Measurements from ENCODE around the gene GLCCI1. TPM values are rescaled to one million over a fixed set of nuclear protein-coding genes. Genes with fewer than 3 reads are reported as not detected.

The GLCCI1 gene
- total RNA-seq, 2 donors from 2014 or later: 7.5 to 8.3 TPM

DNA sequence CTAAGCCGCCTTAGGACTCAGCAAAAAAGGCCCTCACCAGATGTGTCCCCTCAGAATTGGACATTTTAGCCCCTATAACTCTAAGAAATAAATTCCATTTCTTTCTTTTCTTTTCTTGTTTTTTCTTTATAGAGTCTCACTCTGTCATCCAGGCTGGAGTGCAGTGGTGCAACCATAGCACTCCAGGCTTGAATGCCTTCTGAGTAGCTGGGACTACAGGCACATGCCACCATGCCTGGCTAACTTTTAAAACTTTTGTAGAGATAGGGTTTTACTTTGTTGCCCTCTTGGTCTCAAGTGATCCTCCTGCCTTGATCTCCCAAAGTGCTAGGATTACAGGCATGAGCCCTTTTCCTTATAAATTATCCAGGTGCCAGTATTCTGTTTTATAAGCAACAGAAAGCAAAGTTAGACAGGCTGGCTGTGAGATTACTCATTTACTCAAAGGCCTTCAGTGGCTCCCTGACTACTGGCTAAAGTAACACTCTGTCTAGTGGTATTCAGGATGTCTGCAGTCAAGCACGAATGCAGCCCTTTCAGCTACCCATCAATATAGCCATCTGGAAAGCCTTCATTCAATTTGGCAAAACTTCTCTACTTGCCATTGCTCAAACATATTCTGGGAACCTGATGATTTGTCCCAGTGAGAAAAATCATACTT, 164.7 kb downstream of the GLCCI1 start:
- Histone ChIP-seq H3K36me3 (no peaks in the 10 kb centered on the region), H3K4me1 (no peaks in the 10 kb centered on the region), H3K4me3 (no peak overlapping the region), H3K27ac (no peak overlapping the region), H3K9ac (ENCODE audit: low read depth in 2 of 2, low read length in 2 of 2) (no peak overlapping the region), H3K9me3 (no peaks in the 10 kb centered on the region), H3K27me3 (no peaks in the 10 kb centered on the region)
- intact Hi-C loops (cut with DNase I): no loop called here
- no peak for DNase-seq
- TF ChIP-seq, protein P1, sequence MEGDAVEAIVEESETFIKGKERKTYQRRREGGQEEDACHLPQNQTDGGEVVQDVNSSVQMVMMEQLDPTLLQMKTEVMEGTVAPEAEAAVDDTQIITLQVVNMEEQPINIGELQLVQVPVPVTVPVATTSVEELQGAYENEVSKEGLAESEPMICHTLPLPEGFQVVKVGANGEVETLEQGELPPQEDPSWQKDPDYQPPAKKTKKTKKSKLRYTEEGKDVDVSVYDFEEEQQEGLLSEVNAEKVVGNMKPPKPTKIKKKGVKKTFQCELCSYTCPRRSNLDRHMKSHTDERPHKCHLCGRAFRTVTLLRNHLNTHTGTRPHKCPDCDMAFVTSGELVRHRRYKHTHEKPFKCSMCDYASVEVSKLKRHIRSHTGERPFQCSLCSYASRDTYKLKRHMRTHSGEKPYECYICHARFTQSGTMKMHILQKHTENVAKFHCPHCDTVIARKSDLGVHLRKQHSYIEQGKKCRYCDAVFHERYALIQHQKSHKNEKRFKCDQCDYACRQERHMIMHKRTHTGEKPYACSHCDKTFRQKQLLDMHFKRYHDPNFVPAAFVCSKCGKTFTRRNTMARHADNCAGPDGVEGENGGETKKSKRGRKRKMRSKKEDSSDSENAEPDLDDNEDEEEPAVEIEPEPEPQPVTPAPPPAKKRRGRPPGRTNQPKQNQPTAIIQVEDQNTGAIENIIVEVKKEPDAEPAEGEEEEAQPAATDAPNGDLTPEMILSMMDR (IDR thresholded peaks at IDR 0.05): no peak

DNA sequence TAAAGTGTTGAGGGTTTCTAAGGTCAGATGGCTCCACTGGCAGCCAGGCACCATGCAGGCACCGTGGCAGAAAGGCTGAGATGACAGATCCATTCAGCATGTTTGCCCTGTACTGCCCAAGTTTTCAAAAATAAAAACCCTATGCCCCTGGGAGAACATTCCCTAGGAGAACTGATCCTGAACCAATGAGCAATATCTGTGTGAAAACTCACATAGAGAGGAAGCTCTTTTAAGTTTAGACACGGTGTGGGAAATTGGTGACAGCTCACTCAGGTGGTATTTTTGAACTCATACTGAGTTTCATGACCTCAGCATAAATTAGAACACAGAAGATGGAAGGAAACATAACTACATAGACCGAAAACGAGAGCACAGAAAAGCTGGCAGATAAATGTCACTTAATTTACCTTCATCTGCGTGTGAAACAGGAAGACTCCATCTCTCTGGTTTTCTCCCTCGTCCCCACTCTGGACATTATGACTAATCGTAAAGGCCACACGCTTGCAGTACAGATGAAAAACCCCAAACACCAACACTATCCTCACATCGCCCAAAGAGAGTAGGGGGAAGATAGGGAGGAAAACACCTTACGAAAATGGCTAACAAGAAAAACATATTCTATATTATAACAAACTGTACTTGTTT, 165.6 kb downstream of the GLCCI1 start:
- H3K36me3 ChIP-seq: no peaks in the 10 kb centered on the region
- no peaks in the 10 kb centered on the region for H3K9me3 ChIP-seq
- H3K27ac ChIP-seq: no peak overlapping the region
- intact Hi-C loops (cut with DNase I): no loop called here
- TF ChIP-seq, protein P1 (IDR thresholded peaks at IDR 0.05): no peak
- DNase-seq: no peak
- H3K4me3 ChIP-seq: no peak overlapping the region
- H3K4me1 ChIP-seq: no peaks in the 10 kb centered on the region
- no peaks in the 10 kb centered on the region for H3K27me3 ChIP-seq
- H3K9ac ChIP-seq (ENCODE audit: low read depth in 2 of 2, low read length in 2 of 2): no peak overlapping the region

DNA sequence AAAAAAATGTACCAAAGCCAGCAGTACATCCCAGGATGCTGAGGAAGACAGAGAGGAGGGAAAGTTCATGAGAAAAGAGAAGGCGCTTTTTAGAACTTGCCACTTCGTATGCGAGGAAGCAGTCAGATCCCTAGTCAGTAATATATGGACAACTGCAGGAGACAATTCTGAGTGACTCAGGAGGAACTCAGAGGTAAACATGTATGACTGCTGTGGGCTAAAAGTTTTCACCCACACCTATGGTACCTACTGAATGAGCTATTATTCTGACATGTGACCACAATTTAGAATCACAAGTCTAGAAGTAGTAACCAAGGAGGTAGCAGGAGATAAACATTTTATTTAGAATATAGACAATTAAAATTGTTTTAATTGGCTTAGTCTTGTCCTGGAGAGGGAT, 166.8 kb downstream of the GLCCI1 start:
- H3K4me1 ChIP-seq: no peaks in the 10 kb centered on the region
- H3K27ac ChIP-seq: no peak overlapping the region
- intact Hi-C loops (cut with DNase I): no loop called here
- no peak for DNase-seq
- no peak overlapping the region for H3K9ac ChIP-seq (ENCODE audit: low read depth in 2 of 2, low read length in 2 of 2)
- H3K9me3 ChIP-seq: no peaks in the 10 kb centered on the region
- H3K4me3 ChIP-seq: no peak overlapping the region
- H3K27me3 ChIP-seq: no peaks in the 10 kb centered on the region
- TF ChIP-seq, protein P1 (IDR thresholded peaks at IDR 0.05): no peak
- H3K36me3 ChIP-seq: no peaks in the 10 kb centered on the region

DNA sequence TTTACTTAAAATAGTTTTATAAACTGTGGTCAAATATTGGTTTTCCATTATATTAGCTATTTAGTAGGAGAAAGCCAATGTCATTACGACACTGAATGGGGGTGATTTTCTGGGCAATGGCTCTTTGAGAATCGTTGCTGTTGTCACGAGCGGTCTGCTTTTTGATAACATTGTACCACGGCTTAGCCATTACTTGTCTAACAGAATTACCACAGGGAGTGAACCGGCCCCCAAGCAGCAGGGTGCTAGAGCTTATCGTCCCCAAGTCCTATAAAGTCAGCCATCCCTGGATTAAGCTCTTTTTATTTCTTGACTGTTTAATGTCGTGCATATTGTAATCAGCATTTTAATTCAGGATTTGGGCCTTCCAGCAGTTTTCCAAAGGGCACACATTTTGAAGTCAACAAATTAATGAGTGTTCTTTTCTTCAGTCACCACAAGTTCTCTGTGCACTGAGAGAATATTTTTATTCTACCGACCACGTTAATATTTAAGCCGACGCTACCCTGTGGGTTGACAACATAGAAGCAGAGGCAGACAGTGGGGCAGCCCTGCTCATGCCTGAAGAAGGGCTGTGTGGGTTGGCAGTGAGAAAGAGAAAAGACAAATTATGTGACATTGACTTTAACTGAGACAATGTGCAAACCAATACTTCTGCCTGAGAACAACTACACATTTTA, 167.6 kb downstream of the GLCCI1 start:
- TF ChIP-seq, protein P1 (IDR thresholded peaks at IDR 0.05): no peak
- Histone ChIP-seq H3K36me3 (no peaks in the 10 kb centered on the region), H3K27me3 (no peaks in the 10 kb centered on the region), H3K27ac (no peak overlapping the region), H3K4me3 (no peak overlapping the region), H3K9ac (ENCODE audit: low read depth in 2 of 2, low read length in 2 of 2) (no peak overlapping the region), H3K4me1 (no peaks in the 10 kb centered on the region), H3K9me3 (no peaks in the 10 kb centered on the region)
- intact Hi-C loops (cut with DNase I): no loop called here
- DNase-seq: no peak

Measured in colonic mucosa (tissue), 4 donors.